ENCODE measurements around the gene ST6GALNAC3.

ST6GALNAC3 gene

DNA sequence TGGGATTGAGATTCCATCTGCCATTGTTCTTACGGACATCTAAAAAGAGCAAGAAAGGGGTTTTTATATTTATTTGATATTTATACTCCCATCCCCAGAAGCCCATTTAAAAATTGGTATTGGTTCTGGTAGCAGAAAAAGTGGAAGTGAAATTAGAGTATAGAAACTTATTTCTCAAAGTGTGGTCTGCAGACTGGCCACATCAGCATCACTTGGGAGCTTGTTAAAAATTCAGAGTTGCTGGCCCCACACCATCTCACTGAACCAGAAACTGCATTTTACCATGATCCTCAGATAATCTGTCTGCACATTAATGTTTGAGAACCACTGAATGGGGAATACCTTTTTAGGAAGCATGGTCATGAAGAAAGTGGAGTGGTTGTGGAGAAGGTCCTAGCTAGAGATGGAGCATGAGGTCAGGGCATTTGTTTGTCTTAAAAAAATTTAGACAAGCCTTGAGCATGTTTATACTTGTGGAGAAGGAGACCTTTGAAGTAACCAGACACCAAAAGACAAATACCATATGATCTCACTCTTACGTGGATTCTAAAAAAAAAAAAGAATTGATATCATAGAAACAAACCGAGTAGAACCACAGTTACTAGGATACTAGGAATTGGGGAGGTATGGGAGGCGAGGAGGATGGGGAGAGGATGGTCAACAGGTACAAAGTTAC is 116.3 kb downstream of the ST6GALNAC3 start (continued):
- TF ChIP-seq, protein P1, sequence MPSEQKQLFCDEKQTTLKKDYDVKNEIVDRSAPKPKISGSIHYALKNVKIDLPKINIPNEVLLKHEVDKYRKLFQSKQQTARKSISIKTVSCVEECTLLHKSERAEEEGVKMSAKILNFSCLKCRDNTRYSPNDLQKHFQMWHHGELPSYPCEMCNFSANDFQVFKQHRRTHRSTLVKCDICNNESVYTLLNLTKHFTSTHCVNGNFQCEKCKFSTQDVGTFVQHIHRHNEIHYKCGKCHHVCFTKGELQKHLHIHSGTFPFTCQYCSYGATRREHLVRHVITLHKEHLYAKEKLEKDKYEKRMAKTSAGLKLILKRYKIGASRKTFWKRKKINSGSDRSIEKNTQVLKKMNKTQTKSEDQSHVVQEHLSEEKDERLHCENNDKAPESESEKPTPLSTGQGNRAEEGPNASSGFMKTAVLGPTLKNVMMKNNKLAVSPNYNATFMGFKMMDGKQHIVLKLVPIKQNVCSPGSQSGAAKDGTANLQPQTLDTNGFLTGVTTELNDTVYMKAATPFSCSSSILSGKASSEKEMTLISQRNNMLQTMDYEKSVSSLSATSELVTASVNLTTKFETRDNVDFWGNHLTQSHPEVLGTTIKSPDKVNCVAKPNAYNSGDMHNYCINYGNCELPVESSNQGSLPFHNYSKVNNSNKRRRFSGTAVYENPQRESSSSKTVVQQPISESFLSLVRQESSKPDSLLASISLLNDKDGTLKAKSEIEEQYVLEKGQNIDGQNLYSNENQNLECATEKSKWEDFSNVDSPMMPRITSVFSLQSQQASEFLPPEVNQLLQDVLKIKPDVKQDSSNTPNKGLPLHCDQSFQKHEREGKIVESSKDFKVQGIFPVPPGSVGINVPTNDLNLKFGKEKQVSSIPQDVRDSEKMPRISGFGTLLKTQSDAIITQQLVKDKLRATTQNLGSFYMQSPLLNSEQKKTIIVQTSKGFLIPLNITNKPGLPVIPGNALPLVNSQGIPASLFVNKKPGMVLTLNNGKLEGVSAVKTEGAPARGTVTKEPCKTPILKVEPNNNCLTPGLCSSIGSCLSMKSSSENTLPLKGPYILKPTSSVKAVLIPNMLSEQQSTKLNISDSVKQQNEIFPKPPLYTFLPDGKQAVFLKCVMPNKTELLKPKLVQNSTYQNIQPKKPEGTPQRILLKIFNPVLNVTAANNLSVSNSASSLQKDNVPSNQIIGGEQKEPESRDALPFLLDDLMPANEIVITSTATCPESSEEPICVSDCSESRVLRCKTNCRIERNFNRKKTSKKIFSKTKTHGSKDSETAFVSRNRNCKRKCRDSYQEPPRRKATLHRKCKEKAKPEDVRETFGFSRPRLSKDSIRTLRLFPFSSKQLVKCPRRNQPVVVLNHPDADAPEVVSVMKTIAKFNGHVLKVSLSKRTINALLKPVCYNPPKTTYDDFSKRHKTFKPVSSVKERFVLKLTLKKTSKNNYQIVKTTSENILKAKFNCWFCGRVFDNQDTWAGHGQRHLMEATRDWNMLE (tag by site-specific recombination; conservative IDR thresholded peaks at IDR 0.05; ENCODE audit: low read depth), result no peak
- TF ChIP-seq ZNF10 (tag by site-specific recombination; IDR thresholded peaks at IDR 0.05) (no peak), ZFP69B (tag by site-specific recombination; IDR thresholded peaks at IDR 0.05) (no peak), ZNF670 (tag by site-specific recombination; IDR thresholded peaks at IDR 0.05; ENCODE audit: low read depth) (no peak), ZNF366 (tag by site-specific recombination; conservative IDR thresholded peaks at IDR 0.05) (peak; percentile 64), ZNF16 (tag by site-specific recombination; IDR thresholded peaks at IDR 0.05; ENCODE audit: low read depth) (no peak), ZBTB1 (tag by site-specific recombination; IDR thresholded peaks at IDR 0.05) (no peak), ZNF426 (tag by site-specific recombination; IDR thresholded peaks at IDR 0.05) (no peak), KLF10 (tag by site-specific recombination; IDR thresholded peaks at IDR 0.05) (no peak), ZNF391 (tag by site-specific recombination; IDR thresholded peaks at IDR 0.05; ENCODE audit: borderline replicate concordance, low read depth) (no peak), MZF1 (tag by site-specific recombination; IDR thresholded peaks at IDR 0.05; ENCODE audit: borderline replicate concordance) (no peak), ZNF514 (tag by site-specific recombination; IDR thresholded peaks at IDR 0.05) (no peak)
- TF ChIP-seq, protein P2, sequence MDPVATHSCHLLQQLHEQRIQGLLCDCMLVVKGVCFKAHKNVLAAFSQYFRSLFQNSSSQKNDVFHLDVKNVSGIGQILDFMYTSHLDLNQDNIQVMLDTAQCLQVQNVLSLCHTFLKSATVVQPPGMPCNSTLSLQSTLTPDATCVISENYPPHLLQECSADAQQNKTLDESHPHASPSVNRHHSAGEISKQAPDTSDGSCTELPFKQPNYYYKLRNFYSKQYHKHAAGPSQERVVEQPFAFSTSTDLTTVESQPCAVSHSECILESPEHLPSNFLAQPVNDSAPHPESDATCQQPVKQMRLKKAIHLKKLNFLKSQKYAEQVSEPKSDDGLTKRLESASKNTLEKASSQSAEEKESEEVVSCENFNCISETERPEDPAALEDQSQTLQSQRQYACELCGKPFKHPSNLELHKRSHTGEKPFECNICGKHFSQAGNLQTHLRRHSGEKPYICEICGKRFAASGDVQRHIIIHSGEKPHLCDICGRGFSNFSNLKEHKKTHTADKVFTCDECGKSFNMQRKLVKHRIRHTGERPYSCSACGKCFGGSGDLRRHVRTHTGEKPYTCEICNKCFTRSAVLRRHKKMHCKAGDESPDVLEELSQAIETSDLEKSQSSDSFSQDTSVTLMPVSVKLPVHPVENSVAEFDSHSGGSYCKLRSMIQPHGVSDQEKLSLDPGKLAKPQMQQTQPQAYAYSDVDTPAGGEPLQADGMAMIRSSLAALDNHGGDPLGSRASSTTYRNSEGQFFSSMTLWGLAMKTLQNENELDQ (tag by site-specific recombination; IDR thresholded peaks at IDR 0.05; ENCODE audit: low read depth), result no peak
- TF ChIP-seq, protein P3, sequence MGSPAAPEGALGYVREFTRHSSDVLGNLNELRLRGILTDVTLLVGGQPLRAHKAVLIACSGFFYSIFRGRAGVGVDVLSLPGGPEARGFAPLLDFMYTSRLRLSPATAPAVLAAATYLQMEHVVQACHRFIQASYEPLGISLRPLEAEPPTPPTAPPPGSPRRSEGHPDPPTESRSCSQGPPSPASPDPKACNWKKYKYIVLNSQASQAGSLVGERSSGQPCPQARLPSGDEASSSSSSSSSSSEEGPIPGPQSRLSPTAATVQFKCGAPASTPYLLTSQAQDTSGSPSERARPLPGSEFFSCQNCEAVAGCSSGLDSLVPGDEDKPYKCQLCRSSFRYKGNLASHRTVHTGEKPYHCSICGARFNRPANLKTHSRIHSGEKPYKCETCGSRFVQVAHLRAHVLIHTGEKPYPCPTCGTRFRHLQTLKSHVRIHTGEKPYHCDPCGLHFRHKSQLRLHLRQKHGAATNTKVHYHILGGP (tag by site-specific recombination; IDR thresholded peaks at IDR 0.05), result no peak
- TF ChIP-seq, protein P4, sequence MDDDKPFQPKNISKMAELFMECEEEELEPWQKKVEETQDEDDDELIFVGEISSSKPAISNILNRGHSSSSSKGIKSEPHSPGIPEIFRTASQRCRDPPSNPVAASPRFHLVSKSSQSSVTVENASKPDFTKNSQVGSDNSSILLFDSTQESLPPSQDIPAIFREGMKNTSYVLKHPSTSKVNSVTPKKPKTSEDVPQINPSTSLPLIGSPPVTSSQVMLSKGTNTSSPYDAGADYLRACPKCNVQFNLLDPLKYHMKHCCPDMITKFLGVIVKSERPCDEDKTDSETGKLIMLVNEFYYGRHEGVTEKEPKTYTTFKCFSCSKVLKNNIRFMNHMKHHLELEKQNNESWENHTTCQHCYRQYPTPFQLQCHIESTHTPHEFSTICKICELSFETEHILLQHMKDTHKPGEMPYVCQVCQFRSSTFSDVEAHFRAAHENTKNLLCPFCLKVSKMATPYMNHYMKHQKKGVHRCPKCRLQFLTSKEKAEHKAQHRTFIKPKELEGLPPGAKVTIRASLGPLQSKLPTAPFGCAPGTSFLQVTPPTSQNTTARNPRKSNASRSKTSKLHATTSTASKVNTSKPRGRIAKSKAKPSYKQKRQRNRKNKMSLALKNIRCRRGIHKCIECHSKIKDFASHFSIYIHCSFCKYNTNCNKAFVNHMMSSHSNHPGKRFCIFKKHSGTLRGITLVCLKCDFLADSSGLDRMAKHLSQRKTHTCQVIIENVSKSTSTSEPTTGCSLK (tag by site-specific recombination; IDR thresholded peaks at IDR 0.05), result no peak
- TF ChIP-seq, protein P5, sequence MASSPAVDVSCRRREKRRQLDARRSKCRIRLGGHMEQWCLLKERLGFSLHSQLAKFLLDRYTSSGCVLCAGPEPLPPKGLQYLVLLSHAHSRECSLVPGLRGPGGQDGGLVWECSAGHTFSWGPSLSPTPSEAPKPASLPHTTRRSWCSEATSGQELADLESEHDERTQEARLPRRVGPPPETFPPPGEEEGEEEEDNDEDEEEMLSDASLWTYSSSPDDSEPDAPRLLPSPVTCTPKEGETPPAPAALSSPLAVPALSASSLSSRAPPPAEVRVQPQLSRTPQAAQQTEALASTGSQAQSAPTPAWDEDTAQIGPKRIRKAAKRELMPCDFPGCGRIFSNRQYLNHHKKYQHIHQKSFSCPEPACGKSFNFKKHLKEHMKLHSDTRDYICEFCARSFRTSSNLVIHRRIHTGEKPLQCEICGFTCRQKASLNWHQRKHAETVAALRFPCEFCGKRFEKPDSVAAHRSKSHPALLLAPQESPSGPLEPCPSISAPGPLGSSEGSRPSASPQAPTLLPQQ (tag by site-specific recombination; IDR thresholded peaks at IDR 0.05), result peak; percentile 79
- TF ChIP-seq, protein P6, sequence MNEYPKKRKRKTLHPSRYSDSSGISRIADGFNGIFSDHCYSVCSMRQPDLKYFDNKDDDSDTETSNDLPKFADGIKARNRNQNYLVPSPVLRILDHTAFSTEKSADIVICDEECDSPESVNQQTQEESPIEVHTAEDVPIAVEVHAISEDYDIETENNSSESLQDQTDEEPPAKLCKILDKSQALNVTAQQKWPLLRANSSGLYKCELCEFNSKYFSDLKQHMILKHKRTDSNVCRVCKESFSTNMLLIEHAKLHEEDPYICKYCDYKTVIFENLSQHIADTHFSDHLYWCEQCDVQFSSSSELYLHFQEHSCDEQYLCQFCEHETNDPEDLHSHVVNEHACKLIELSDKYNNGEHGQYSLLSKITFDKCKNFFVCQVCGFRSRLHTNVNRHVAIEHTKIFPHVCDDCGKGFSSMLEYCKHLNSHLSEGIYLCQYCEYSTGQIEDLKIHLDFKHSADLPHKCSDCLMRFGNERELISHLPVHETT (tag by site-specific recombination; IDR thresholded peaks at IDR 0.05), result 0 out of 2 replicates have a peak, but pooled peaks have one; percentile 39
- TF ChIP-seq, protein P7, sequence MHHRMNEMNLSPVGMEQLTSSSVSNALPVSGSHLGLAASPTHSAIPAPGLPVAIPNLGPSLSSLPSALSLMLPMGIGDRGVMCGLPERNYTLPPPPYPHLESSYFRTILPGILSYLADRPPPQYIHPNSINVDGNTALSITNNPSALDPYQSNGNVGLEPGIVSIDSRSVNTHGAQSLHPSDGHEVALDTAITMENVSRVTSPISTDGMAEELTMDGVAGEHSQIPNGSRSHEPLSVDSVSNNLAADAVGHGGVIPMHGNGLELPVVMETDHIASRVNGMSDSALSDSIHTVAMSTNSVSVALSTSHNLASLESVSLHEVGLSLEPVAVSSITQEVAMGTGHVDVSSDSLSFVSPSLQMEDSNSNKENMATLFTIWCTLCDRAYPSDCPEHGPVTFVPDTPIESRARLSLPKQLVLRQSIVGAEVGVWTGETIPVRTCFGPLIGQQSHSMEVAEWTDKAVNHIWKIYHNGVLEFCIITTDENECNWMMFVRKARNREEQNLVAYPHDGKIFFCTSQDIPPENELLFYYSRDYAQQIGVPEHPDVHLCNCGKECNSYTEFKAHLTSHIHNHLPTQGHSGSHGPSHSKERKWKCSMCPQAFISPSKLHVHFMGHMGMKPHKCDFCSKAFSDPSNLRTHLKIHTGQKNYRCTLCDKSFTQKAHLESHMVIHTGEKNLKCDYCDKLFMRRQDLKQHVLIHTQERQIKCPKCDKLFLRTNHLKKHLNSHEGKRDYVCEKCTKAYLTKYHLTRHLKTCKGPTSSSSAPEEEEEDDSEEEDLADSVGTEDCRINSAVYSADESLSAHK (tag by site-specific recombination; IDR thresholded peaks at IDR 0.05), result no peak

Data from HEK293 (cell line).